A673 (cell line): ENCODE results near the gene ZNF503.

Experiments
- CTCF ChIP-seq: fragments of 300-800, 200-600 bp; sonication (generic); conservative IDR thresholded peaks from 2 replicates; pipeline ENCODE4 v1.5.1; 2017; ENCODE audit warnings: low read depth, mild to moderate bottlenecking, antibody characterized with exemption, low read length, moderate library complexity, mixed read lengths
- EZH2 ChIP-seq: fragments of 200-600 bp; sonication (generic); IDR thresholded peaks from 2 replicates; pipeline ENCODE4 v1.6.1; 2017; ENCODE audit warnings: borderline replicate concordance, low read depth, mild to moderate bottlenecking, mixed read lengths, antibody characterized with exemption, low read length; ENCODE audit not compliant: poor library complexity, severe bottlenecking

- TF ChIP-seq CTCF: no peak
- TF ChIP-seq EZH2: peak; percentile 51
Measured at GRCh38 chr10:75450644-75451640, 49.4 kb upstream of the ZNF503 start.
